LHCN-M2 (cell line): ENCODE data around the gene GSTA4. TPM values are rescaled to one million over a fixed set of nuclear protein-coding genes. Genes with fewer than 3 reads are reported as not detected.
"Not testable (repeated sequence)": the region's sequence is repeated elsewhere in the genome, so short reads cannot be mapped to it uniquely, and the experiment has no call there.

ENCODE experiments used
- DNase-seq: peaks from one replicate; pipeline ENCODE4 v3.0.0-alpha.2; 2012; ENCODE audit warnings: low read depth
- total RNA-seq: library from RNA; depleted of rRNA; stranded (reverse); fragments of >200 nt; gene quantifications from 2 replicates; pipeline ENCODE4 v1.2.3, GENCODE V29; 2014

GSTA4 gene
- total RNA-seq, 1 experiment from 2014 or later: 25.8 TPM

GRCh38 chr6:53014063-53014462, 19.0 kb upstream of the GSTA4 start:
- DNase-seq: no peak

- DNase-seq: peak; percentile 15
These were observed 16.9 kb upstream of the GSTA4 start for GRCh38 chr6:53011979-53012378.

GRCh38 chr6:53010504-53010903, 15.4 kb upstream of the GSTA4 start:
- DNase-seq: no peak

GRCh38 chr6:53009511-53009910, 14.4 kb upstream of the GSTA4 start:
- no peak for DNase-seq

GRCh38 chr6:53009056-53009455, 14.0 kb upstream of the GSTA4 start:
- DNase-seq: no peak

- not testable (repeated sequence) for DNase-seq
These were observed 13.2 kb upstream of the GSTA4 start for GRCh38 chr6:53008192-53008687.

GRCh38 chr6:53005663-53006250, 10.7 kb upstream of the GSTA4 start:
- DNase-seq: no peak

- no peak for DNase-seq
These were observed 4.4 kb upstream of the GSTA4 start for GRCh38 chr6:52999456-52999855.

GRCh38 chr6:52998603-52999002, 3.5 kb upstream of the GSTA4 start:
- DNase-seq: no peak

- DNase-seq: peak; percentile 88
These were observed 995 bp upstream of the GSTA4 start for GRCh38 chr6:52995913-52996645.

- no peak for DNase-seq
These were observed 320 bp downstream of the GSTA4 start for GRCh38 chr6:52994839-52995088.

GRCh38 chr6:52994031-52994838, 849 bp downstream of the GSTA4 start:
- DNase-seq: peak; percentile 50

- DNase-seq: peak; percentile 69
These were observed 1.8 kb downstream of the GSTA4 start for GRCh38 chr6:52992980-52993920.

- peak; percentile 24 for DNase-seq
These were observed 4.7 kb downstream of the GSTA4 start for GRCh38 chr6:52990342-52990741.

- DNase-seq: no peak
These were observed 9.9 kb downstream of the GSTA4 start for GRCh38 chr6:52985228-52985627.

- peak; percentile 57 for DNase-seq
These were observed 10.8 kb downstream of the GSTA4 start for GRCh38 chr6:52984247-52984646.

GRCh38 chr6:52983159-52983848, 11.8 kb downstream of the GSTA4 start:
- no peak for DNase-seq

GRCh38 chr6:52982680-52983079, 12.4 kb downstream of the GSTA4 start:
- no peak for DNase-seq

GRCh38 chr6:52981222-52981900, 13.7 kb downstream of the GSTA4 start:
- DNase-seq: no peak

- DNase-seq: no peak
These were observed 18.5 kb downstream of the GSTA4 start for GRCh38 chr6:52976591-52977035.
